T-cell (primary cell): ENCODE results near the gene EPB41L4B. TPM values are rescaled to one million over a fixed set of nuclear protein-coding genes. Genes with fewer than 3 reads are reported as not detected.

Experiments used
- ATAC-seq, 4 experiments: fragments of 200-7000 bp in 3 of 4; fragments of 150-1000 bp in 1 of 4; cut with Tn5 transposase; replicated peaks in 1 of 4; 1 replicate in 3 of 4; 2 replicates in 1 of 4; pipeline ENCODE4 v1.10.0; 2021; ENCODE audit warnings: moderate library complexity in 3 of 4, mild to moderate bottlenecking in 2 of 4, moderate number of reproducible peaks in 1 of 4
- CTCF ChIA-PET, 2 donors: fragments of 300-600 bp; sonication (Branson Sonifier 250); formaldehyde crosslinking; loops; one replicate each; lab custom pipeline; 2022; ENCODE audit warnings: antibody characterized with exemption in 2 of 2; lab: Charles Lee
- POLR2A ChIA-PET, 2 donors: fragments of 300-600 bp; sonication (Branson Sonifier 250); formaldehyde crosslinking; loops; one replicate each; lab custom pipeline; 2022; ENCODE audit warnings: antibody characterized with exemption in 2 of 2; lab: Charles Lee
- DNase-seq, 35 experiments: peaks; one replicate each; pipeline versions ENCODE4 v3.0.0 to v3.0.0-alpha.2; 2013 to 2023
- H3K27ac ChIP-seq: one replicate; pipeline ENCODE4 v1.5.1; 2013; ENCODE audit warnings: low read length
- H3K27me3 ChIP-seq, 2 experiments: replicated peaks in 1 of 2; 1 replicate in 1 of 2; 2 replicates in 1 of 2; pipeline versions ENCODE4 v1.6.1 to v1.7.0; 2013; ENCODE audit warnings: low read length in 1 of 2, mixed read lengths in 1 of 2; ENCODE audit not compliant: control insufficient read depth in 2 of 2, insufficient read depth in 2 of 2; ENCODE audit errors: extremely low read depth in 1 of 2
- H3K36me3 ChIP-seq, 2 donors: 1 replicate in 1 of 2; 2 replicates in 1 of 2; pipeline versions ENCODE4 v1.6.1 to v1.7.0; 2013; ENCODE audit warnings: low read length in 1 of 2; ENCODE audit not compliant: control insufficient read depth in 2 of 2, insufficient read depth in 1 of 2; ENCODE audit errors: extremely low read depth in 1 of 2
- H3K4me1 ChIP-seq, 2 experiments: 1 replicate in 1 of 2; 2 replicates in 1 of 2; pipeline versions ENCODE4 v1.6.1 to v1.7.0; 2013; ENCODE audit warnings: low read length in 2 of 2, mixed read lengths in 1 of 2; ENCODE audit not compliant: insufficient read depth in 2 of 2, control insufficient read depth in 1 of 2; ENCODE audit errors: extremely low read depth in 1 of 2
- H3K4me3 ChIP-seq, 2 donors: 1 replicate in 1 of 2; 2 replicates in 1 of 2; pipeline versions ENCODE4 v1.5.1 to v1.7.0; 2013; ENCODE audit warnings: mild to moderate bottlenecking in 2 of 2, low read length in 1 of 2, moderate library complexity in 1 of 2; ENCODE audit not compliant: control insufficient read depth in 1 of 2; ENCODE audit errors: extremely low read depth in 1 of 2
- H3K9me3 ChIP-seq: 2 replicates; pipeline ENCODE4 v1.7.0; 2013
- H3K27ac Mint-ChIP-seq, 2 donors: one replicate each; pipeline ENCODE4 v1.8.0; 2020 to 2021; ENCODE audit warnings: mild to moderate bottlenecking in 2 of 2, mixed read lengths in 2 of 2
- H3K27me3 Mint-ChIP-seq, 2 donors: one replicate each; pipeline ENCODE4 v1.8.0; 2021 to 2022; ENCODE audit warnings: mixed read lengths in 2 of 2
- H3K36me3 Mint-ChIP-seq: one replicate; pipeline ENCODE4 v1.8.0; 2021; ENCODE audit warnings: mixed read lengths
- H3K4me1 Mint-ChIP-seq, 3 donors: one replicate each; pipeline ENCODE4 v1.8.0; 2020 to 2022; ENCODE audit warnings: mixed read lengths in 3 of 3, mild to moderate bottlenecking in 1 of 3
- H3K4me3 Mint-ChIP-seq, 3 donors: one replicate each; pipeline ENCODE4 v1.8.0; 2020 to 2022; ENCODE audit warnings: mild to moderate bottlenecking in 3 of 3, mixed read lengths in 3 of 3, moderate library complexity in 3 of 3
- H3K9me3 Mint-ChIP-seq, 3 donors: one replicate each; pipeline ENCODE4 v1.8.0; 2020 to 2022; ENCODE audit warnings: mixed read lengths in 3 of 3
- WGBS: methylation state at CpG from one replicate; pipeline ENCODE4 v1.1.5; 2013; ENCODE audit warnings: missing lambda C conversion rate; ENCODE audit not compliant: insufficient coverage; 5-methylcytosine and 5-hydroxymethylcytosine counted together
- total RNA-seq, 35 experiments: library from RNA in 6 of 35; stranded (reverse) in 6 of 35; fragments of 120-200 nt in 1 of 35; gene quantifications; one replicate each; pipeline versions ENCODE4 v1.2.1 to v1.2.4 and lab custom pipeline; 2013 to 2026

Gene EPB41L4B
- total RNA-seq, 5 donors from 2014 or later (not counting 1 experiment from before 2014, with no cell fraction given): 0.16 to 0.26 (median 0.16) TPM; not detected in 2

DNA sequence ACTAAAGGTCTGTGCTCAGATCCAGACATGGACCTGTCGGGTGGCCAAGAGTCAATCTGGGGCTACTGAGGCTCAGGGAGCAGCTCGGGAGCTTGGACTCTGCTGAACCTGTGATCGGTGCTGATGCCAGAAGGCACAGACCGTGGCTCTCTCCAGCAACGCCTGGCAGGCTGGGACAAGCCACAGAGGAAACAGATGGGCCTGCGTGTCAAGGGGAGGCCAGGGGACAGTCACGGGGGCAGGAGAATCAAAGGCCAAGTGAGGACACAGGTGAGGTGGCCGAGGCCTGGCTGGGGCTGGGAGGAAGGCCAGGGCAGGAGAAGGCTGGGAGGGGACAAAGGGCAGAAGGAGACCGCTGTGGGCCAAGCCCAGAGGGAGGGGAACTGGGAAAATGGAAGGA lies 43.4 kb downstream of the EPB41L4B start:
- peaks cover 20 to 27% of the 10 kb centered on the region in 2 donors for H3K27me3 Mint-ChIP-seq
- 35% methylated on average over 9 of the region's 9 CpGs for WGBS
- Histone ChIP-seq H3K4me3 (no peak overlapping the region), H3K4me1 (no peaks in the 10 kb centered on the region), H3K9me3 (no peaks in the 10 kb centered on the region), H3K27ac (no peak overlapping the region), H3K27me3 (peaks cover 0 to 15% of the 10 kb centered on the region in 2 experiments), H3K36me3 (no peaks in the 10 kb centered on the region)
- POLR2A ChIA-PET: no interaction called here
- H3K4me1 Mint-ChIP-seq: no peaks in the 10 kb centered on the region
- CTCF ChIA-PET: no interaction called here
- no peaks in the 10 kb centered on the region for H3K9me3 Mint-ChIP-seq
- DNase-seq (no peak), ATAC-seq (no peak)
- H3K27ac Mint-ChIP-seq: no peak overlapping the region
- H3K36me3 Mint-ChIP-seq: no peaks in the 10 kb centered on the region
- H3K4me3 Mint-ChIP-seq: no peak overlapping the region

DNA sequence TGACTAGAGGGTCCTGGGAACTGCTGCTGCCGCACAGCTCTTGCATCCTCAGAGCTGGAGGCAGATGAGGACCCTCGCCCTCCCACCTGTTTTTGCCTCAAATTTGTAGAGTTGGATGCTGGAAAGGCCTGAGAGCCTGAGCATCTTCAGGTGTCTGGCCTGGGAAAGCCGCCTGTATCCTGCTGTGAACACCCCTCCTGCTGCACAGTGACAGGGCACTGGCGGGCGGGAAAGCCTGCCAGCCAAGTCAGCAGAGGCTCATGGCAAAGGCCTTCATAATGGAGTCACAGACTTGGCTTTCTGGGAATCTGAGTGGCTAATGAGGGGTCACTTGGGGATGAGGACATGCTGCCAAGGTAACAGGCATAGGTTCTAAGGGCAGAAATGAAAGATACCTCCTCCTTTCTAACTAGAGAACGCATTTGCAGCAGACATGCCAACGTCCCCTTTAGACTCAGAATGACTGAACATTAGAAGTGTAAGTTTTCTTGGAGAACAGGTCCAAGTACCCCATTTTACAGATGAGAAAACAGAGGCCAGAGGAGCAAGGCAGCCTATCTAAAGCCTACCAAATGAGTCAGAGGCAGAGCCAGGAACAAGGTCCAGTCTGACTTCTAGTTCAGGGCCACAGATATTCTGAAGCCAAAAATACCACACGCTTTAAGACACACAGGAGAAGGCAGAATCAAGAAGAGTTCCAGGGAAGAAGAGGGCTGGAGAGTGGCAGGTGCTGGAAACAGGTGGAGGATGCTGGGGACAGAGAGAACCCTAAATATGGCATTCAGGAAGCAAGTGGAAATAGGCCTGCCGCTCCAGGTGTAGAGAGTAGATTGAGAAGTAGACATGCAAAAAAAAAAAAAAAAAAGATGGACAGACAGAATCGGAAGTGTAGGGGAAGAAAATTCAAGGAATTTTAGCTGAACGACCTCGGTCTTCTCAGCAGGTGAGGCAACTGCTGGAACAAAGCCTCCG lies 44.1 kb downstream of the EPB41L4B start:
- Histone ChIP-seq H3K36me3 (no peaks in the 10 kb centered on the region), H3K4me1 (no peaks in the 10 kb centered on the region), H3K4me3 (no peak overlapping the region), H3K9me3 (no peaks in the 10 kb centered on the region), H3K27me3 (peaks cover 0 to 15% of the 10 kb centered on the region in 2 experiments), H3K27ac (no peak overlapping the region)
- ChIA-PET CTCF (no interaction called here), POLR2A (no interaction called here)
- no peaks in the 10 kb centered on the region for H3K4me1 Mint-ChIP-seq
- no peak for ATAC-seq
- WGBS: 77% methylated on average over 9 of the region's 13 CpGs
- no peak for DNase-seq
- no peaks in the 10 kb centered on the region for H3K9me3 Mint-ChIP-seq
- H3K27me3 Mint-ChIP-seq: peaks cover 20 to 23% of the 10 kb centered on the region in 2 donors
- no peaks in the 10 kb centered on the region for H3K36me3 Mint-ChIP-seq
- H3K4me3 Mint-ChIP-seq: no peak overlapping the region
- H3K27ac Mint-ChIP-seq: no peak overlapping the region

DNA sequence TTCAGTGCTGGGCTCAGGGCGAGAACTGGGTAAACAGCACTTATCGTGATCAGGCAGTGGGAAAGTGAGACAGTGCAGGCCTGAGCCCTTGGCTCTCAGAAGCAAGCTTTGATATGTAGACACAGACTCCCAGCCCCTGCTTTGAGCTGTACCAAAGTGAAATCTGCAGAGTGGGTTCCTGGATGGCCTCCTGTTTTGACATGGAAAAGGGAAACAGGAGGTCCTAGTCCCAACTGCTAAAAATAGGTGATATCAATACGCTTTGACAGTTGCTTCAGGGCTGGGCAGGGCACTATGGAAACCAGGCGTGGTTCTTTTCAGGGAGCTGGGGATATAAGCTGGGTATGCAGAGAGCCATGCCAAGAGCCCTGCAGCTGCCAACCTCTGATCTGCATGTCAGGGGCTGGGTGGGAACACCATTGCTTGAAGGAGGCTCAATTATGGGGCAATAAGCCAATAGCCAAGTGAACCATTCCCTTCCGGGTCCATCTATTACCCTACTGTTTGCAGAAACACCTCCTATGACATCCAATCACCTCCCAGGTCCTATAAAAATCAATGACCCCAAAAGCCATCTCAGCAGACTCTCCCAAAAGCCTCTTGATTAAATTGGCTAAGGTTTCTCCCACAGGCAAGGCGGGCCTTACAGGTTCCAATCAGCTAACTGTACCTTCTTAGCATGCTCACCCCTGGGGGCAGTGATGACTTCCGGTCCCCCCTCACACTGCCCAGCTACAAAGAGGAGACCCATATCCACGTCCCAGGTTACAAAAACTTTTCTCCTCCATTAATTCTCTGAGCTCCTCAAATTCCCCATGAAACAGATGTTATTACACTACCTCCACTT lies 45.8 kb downstream of the EPB41L4B start:
- H3K9me3 ChIP-seq: no peaks in the 10 kb centered on the region
- ATAC-seq (no peak), DNase-seq (no peak)
- Mint-ChIP-seq H3K9me3 (no peaks in the 10 kb centered on the region), H3K36me3 (no peaks in the 10 kb centered on the region), H3K4me3 (no peak overlapping the region), H3K4me1 (no peaks in the 10 kb centered on the region), H3K27me3 (peaks cover 20 to 23% of the 10 kb centered on the region in 2 donors), H3K27ac (no peak overlapping the region)
- no peak overlapping the region for H3K27ac ChIP-seq
- WGBS: 86% methylated on average over 6 of the region's 8 CpGs
- H3K27me3 ChIP-seq: peaks cover 0 to 15% of the 10 kb centered on the region in 2 experiments
- H3K36me3 ChIP-seq: no peaks in the 10 kb centered on the region
- CTCF ChIA-PET: no interaction called here
- H3K4me3 ChIP-seq: no peak overlapping the region
- H3K4me1 ChIP-seq: no peaks in the 10 kb centered on the region
- POLR2A ChIA-PET: no interaction called here

DNA sequence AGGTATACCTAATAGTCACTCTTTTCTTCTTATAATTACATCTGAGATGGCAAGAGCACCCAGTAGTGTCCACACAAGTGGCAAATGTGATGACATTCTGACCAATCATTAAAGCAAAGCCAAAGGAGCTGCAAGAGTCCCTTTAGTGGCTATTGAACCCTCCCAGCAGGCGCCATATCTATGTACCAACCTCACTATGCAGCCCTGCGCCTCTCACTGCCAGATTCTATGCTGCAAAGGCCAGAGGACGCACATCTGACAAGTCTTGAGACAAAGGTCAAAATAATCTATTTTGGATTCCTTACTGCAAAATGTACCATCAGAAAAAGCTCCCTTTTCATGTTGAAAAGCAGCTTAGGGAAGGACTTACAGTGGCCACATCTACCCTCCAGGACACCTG lies 47.0 kb downstream of the EPB41L4B start:
- no peak overlapping the region for H3K27ac Mint-ChIP-seq
- 86% methylated on average over 3 of the region's 3 CpGs for WGBS
- H3K9me3 ChIP-seq: no peaks in the 10 kb centered on the region
- peaks cover 0 to 15% of the 10 kb centered on the region in 2 experiments for H3K27me3 ChIP-seq
- no peak overlapping the region for H3K4me3 Mint-ChIP-seq
- H3K36me3 ChIP-seq: no peaks in the 10 kb centered on the region
- H3K27me3 Mint-ChIP-seq: peaks cover 19 to 23% of the 10 kb centered on the region in 2 donors
- no peaks in the 10 kb centered on the region for H3K4me1 ChIP-seq
- H3K9me3 Mint-ChIP-seq: no peaks in the 10 kb centered on the region
- H3K36me3 Mint-ChIP-seq: no peaks in the 10 kb centered on the region
- ATAC-seq (no peak), DNase-seq (no peak)
- H3K27ac ChIP-seq: no peak overlapping the region
- CTCF ChIA-PET: no interaction called here
- POLR2A ChIA-PET: interaction anchor here in 1 of 2 donors (0.6 kb wide), 1 partner anchor 1059 kb away, joined by 4 read pairs; no protein-coding TSS in a partner anchor
- H3K4me1 Mint-ChIP-seq: no peaks in the 10 kb centered on the region
- H3K4me3 ChIP-seq: no peak overlapping the region

DNA sequence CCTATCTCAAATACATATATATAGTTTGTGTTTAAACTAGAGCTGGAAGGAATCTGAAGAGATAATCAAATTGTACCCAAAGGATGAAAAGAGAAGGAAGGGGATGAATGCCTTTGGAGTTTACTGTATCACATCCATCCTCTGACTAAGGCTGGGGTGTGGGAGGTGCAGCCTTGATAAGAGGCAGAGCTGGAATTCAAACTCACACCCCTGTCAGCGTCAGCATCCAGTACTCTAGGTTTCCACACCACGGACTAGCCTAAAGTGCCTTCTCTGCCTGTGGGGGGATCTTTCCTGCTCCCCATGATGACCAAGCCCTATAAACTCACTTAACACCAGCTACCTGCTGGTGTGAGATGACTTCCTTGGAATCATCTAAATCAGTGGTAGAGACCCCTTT lies 48.1 kb downstream of the EPB41L4B start:
- H3K27ac ChIP-seq: no peak overlapping the region
- no peaks in the 10 kb centered on the region for H3K4me1 ChIP-seq
- DNase-seq (no peak), ATAC-seq (no peak)
- Mint-ChIP-seq H3K4me1 (no peaks in the 10 kb centered on the region), H3K27me3 (peaks cover 16 to 20% of the 10 kb centered on the region in 2 donors), H3K27ac (no peak overlapping the region), H3K36me3 (no peaks in the 10 kb centered on the region), H3K4me3 (no peak overlapping the region), H3K9me3 (no peaks in the 10 kb centered on the region)
- no CpG with 5 or more reads among the region's 2 CpGs for WGBS
- CTCF ChIA-PET: no interaction called here
- H3K27me3 ChIP-seq: peaks cover 0 to 11% of the 10 kb centered on the region in 2 experiments
- H3K9me3 ChIP-seq: no peaks in the 10 kb centered on the region
- no peaks in the 10 kb centered on the region for H3K36me3 ChIP-seq
- no peak overlapping the region for H3K4me3 ChIP-seq
- POLR2A ChIA-PET: no interaction called here

DNA sequence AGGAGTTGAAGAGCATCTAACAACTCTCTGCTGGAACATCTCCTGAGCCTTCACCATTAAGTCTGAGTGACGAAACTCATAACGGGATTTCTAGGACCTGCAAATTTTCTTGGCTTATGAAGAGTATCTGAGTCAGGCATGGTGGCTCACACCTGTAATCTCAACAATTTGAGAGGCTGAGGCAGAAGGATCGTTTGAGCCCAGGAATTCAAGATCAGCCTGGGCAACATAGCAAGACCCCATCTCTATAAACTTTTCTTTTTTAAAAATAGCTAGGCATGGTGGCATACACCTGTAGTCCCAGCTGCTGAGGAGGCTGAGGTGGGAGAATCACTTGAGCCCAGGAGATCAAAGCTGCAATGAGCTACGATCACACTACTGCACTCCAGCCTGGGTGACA lies 48.8 kb downstream of the EPB41L4B start:
- no peak overlapping the region for H3K27ac Mint-ChIP-seq

More for the DNA sequence above, 48.8 kb downstream of the EPB41L4B start:
- ATAC-seq (no peak), DNase-seq (no peak)
- ChIA-PET CTCF (no interaction called here), POLR2A (no interaction called here)
- 83% methylated on average over 3 of the region's 4 CpGs for WGBS
- H3K36me3 ChIP-seq: no peaks in the 10 kb centered on the region
- H3K36me3 Mint-ChIP-seq: no peaks in the 10 kb centered on the region
- no peak overlapping the region for H3K27ac ChIP-seq
- peaks cover 11 to 13% of the 10 kb centered on the region in 2 donors for H3K27me3 Mint-ChIP-seq
- no peaks in the 10 kb centered on the region for H3K9me3 ChIP-seq
- H3K9me3 Mint-ChIP-seq: peaks cover 0 to 4% (median 0%) of the 10 kb centered on the region in 3 donors
- no peak overlapping the region for H3K4me3 Mint-ChIP-seq
- H3K27me3 ChIP-seq: peaks cover 0 to 6% of the 10 kb centered on the region in 2 experiments
- no peaks in the 10 kb centered on the region for H3K4me1 ChIP-seq
- H3K4me3 ChIP-seq: no peak overlapping the region
- H3K4me1 Mint-ChIP-seq: no peaks in the 10 kb centered on the region
